IMR-90 (cell line): ENCODE measurements around the gene PHIP. TPM values are rescaled to one million over a fixed set of nuclear protein-coding genes. Genes with fewer than 3 reads are reported as not detected.

ENCODE experiments used
- ATAC-seq: fragments of 200-7000 bp; cut with Tn5 transposase; 2 replicates; pipeline ENCODE4 v1.9.1; 2020; ENCODE audit warnings: low read depth, mild to moderate bottlenecking, moderate library complexity
- BruUV-seq: library from RNA; stranded (reverse); fragments of 400-500 nt; replicated peaks from 2 replicates; lab custom pipeline; 2021; lab: Mats Ljungman, UMichigan
- CTCF ChIA-PET: fragments of 300-600 bp; formaldehyde crosslinking; extraction: SDS; loops from one replicate; lab custom pipeline; 2021; ENCODE audit warnings: antibody characterized with exemption; lab: Yijun Ruan, JAX
- POLR2A ChIA-PET: fragments of 300-600 bp; sonication (Branson Sonifier 250); formaldehyde crosslinking; loops from one replicate; lab custom pipeline; 2022; ENCODE audit warnings: antibody characterized with exemption; ENCODE audit not compliant: unreplicated experiment; lab: Charles Lee
- DNase-seq: peaks from one replicate; pipeline ENCODE4 v3.0.0; 2013
- H2AFZ ChIP-seq: replicated peaks from 2 replicates; pipeline ENCODE3; 2013; ENCODE audit warnings: low read length, mild to moderate bottlenecking; ENCODE audit not compliant: poor library complexity
- H2AK5ac ChIP-seq: 2 replicates; pipeline ENCODE4 v1.6.1; 2013; ENCODE audit warnings: low read depth, low read length, inconsistent platforms
- H2AK9ac ChIP-seq: replicated peaks from 2 replicates; pipeline ENCODE3; 2013; ENCODE audit warnings: mild to moderate bottlenecking, low read depth, low read length, moderate library complexity; ENCODE audit not compliant: poor library complexity
- H2BK120ac ChIP-seq: 2 replicates; pipeline ENCODE4 v1.6.1; 2013; ENCODE audit warnings: low read depth, low read length, inconsistent platforms
- H2BK15ac ChIP-seq: 3 replicates; pipeline ENCODE4 v1.6.1; 2013; ENCODE audit warnings: low read depth, low read length, inconsistent platforms
- H2BK20ac ChIP-seq: 2 replicates; pipeline ENCODE4 v1.6.1; 2013; ENCODE audit warnings: low read depth, mild to moderate bottlenecking, inconsistent platforms, low read length, moderate library complexity
- H2BK5ac ChIP-seq: 2 replicates; pipeline ENCODE4 v1.6.1; 2013; ENCODE audit warnings: mild to moderate bottlenecking, low read depth, low read length, inconsistent platforms; ENCODE audit not compliant: poor library complexity, severe bottlenecking
- H3K14ac ChIP-seq: replicated peaks from 2 replicates; pipeline ENCODE4 v1.6.1; 2013; ENCODE audit warnings: low read depth, low read length, inconsistent platforms
- H3K18ac ChIP-seq: 2 replicates; pipeline ENCODE4 v1.6.1; 2013; ENCODE audit warnings: low read depth, low read length, control low read depth
- H3K23ac ChIP-seq: 2 replicates; pipeline ENCODE4 v1.6.1; 2013; ENCODE audit warnings: low read depth, low read length, inconsistent platforms
- H3K27ac ChIP-seq: 2 replicates; pipeline ENCODE4 v1.5.1; 2013; ENCODE audit warnings: mild to moderate bottlenecking, control low read depth, low read length; ENCODE audit not compliant: insufficient read depth
- H3K27me3 ChIP-seq: 2 replicates; pipeline ENCODE4 v1.6.1; 2013; ENCODE audit warnings: low read length; ENCODE audit not compliant: control insufficient read depth, insufficient read depth
- H3K36me3 ChIP-seq: 2 replicates; pipeline ENCODE4 v1.6.1; 2013; ENCODE audit warnings: low read length, mixed read lengths; ENCODE audit not compliant: control insufficient read depth, insufficient read depth
- H3K4ac ChIP-seq: 2 replicates; pipeline ENCODE4 v1.6.1; 2013; ENCODE audit warnings: low read depth, low read length, inconsistent platforms
- H3K4me1 ChIP-seq: 2 replicates; pipeline ENCODE4 v1.6.1; 2013; ENCODE audit warnings: low read length, mixed read lengths; ENCODE audit not compliant: control insufficient read depth, insufficient read depth
- H3K4me2 ChIP-seq: 2 replicates; pipeline ENCODE4 v1.6.1; 2013; ENCODE audit warnings: low read depth, mild to moderate bottlenecking, control low read depth, low read length, moderate library complexity
- H3K4me3 ChIP-seq: 2 replicates; pipeline ENCODE4 v1.5.1; 2013; ENCODE audit warnings: low read depth, mild to moderate bottlenecking, control low read depth, low read length, moderate library complexity; ENCODE audit not compliant: insufficient read depth
- H3K56ac ChIP-seq: 2 replicates; pipeline ENCODE4 v1.6.1; 2013; ENCODE audit warnings: low read length, inconsistent platforms; ENCODE audit not compliant: insufficient read depth; ENCODE audit errors: extremely low read depth
- H3K79me1 ChIP-seq, 2 experiments: 2 replicates each; pipeline ENCODE4 v1.6.1; 2013; ENCODE audit warnings: low read length in 2 of 2, inconsistent platforms in 1 of 2, low read depth in 1 of 2
- H3K9ac ChIP-seq: 2 replicates; pipeline ENCODE4 v1.6.1; 2013; ENCODE audit warnings: low read depth, low read length, control low read depth
- H3K9me1 ChIP-seq: 2 replicates; pipeline ENCODE4 v1.6.1; 2013; ENCODE audit warnings: low read length, inconsistent platforms; ENCODE audit not compliant: insufficient read depth
- H3K9me3 ChIP-seq: 2 replicates; pipeline ENCODE4 v1.6.1; 2013; ENCODE audit warnings: low read length; ENCODE audit not compliant: control insufficient read depth, insufficient read depth
- H4K20me1 ChIP-seq: 2 replicates; pipeline ENCODE4 v1.6.1; 2013; ENCODE audit warnings: low read length, inconsistent platforms; ENCODE audit not compliant: insufficient read depth
- H4K5ac ChIP-seq: 2 replicates; pipeline ENCODE4 v1.6.1; 2013; ENCODE audit warnings: mild to moderate bottlenecking, low read depth, low read length, control low read depth
- H4K8ac ChIP-seq, 2 experiments: 2 replicates each; pipeline ENCODE4 v1.6.1; 2013; ENCODE audit warnings: low read depth in 2 of 2, low read length in 2 of 2, control low read depth in 1 of 2, inconsistent platforms in 1 of 2
- H4K91ac ChIP-seq: 2 replicates; pipeline ENCODE4 v1.6.1; 2013; ENCODE audit warnings: low read depth, low read length, inconsistent platforms; ENCODE audit not compliant: insufficient read depth
- NFE2L2 ChIP-seq: fragments of 150-350 bp; IDR thresholded peaks from 2 replicates; pipeline ENCODE4 v1.6.1; 2016; ENCODE audit warnings: low read depth, mild to moderate bottlenecking, low read length
- RAD21 ChIP-seq: IDR thresholded peaks from 2 replicates; pipeline ENCODE4 v1.6.1; 2012; ENCODE audit warnings: low read length, improper control_type of control experiment
- RCOR1 ChIP-seq: IDR thresholded peaks from 2 replicates; pipeline ENCODE4 v1.6.1; 2012; ENCODE audit warnings: mild to moderate bottlenecking, low read length, improper control_type of control experiment; ENCODE audit not compliant: insufficient replicate concordance
- WGBS, 2 experiments: methylation state at CpG; one replicate each; pipeline versions ENCODE4 v1.1.5 to v1.1.7; 2013; ENCODE audit warnings: missing lambda C conversion rate in 2 of 2; ENCODE audit not compliant: insufficient read length in 1 of 2; ENCODE audit errors: extremely low coverage in 2 of 2; 5-methylcytosine and 5-hydroxymethylcytosine counted together
- dilution Hi-C: fragments of 300-500 bp; cut with HindIII; formaldehyde crosslinking; loops from one replicate; pipeline ENCODE4 v1.14.3; 2018; ENCODE audit warnings: low sequenced_read_pairs; ENCODE audit not compliant: unreplicated experiment
- in situ Hi-C: fragments of 300-500 bp; cut with MboI; formaldehyde crosslinking; loops from 3 replicates; pipeline ENCODE4 v1.14.3; 2019; ENCODE audit warnings: low sequenced_read_pairs, inconsistent platforms, mixed read lengths
- intact Hi-C: fragments of 100-400 bp; cut with micrococcal nuclease; formaldehyde crosslinking; loops from 2 replicates; pipeline ENCODE4 v1.10.0; 2022
- polyA plus RNA-seq, 3 experiments: library from polyadenylated mRNA; depleted of rRNA; stranded (reverse); fragments of >200 nt; gene quantifications; 2 replicates each; pipeline ENCODE4 v1.2.3, GENCODE V29; 2012; ENCODE audit warnings: low replicate concordance in 1 of 3
- total RNA-seq: library from RNA; depleted of rRNA; stranded (reverse); fragments of >200 nt; gene quantifications from 2 replicates; pipeline ENCODE4 v1.2.3, GENCODE V29; 2012
- TF ChIP-seq, protein P1 (sequence below): fragments of 150-350 bp; IDR thresholded peaks from 2 replicates; pipeline ENCODE4 v1.6.1; 2017; ENCODE audit warnings: mild to moderate bottlenecking, antibody characterized with exemption, low read length, low read depth

The PHIP gene
- total and polyA plus RNA-seq, 2 of the 4 experiments (the other 2 are of a cell fraction), result 3.4 to 20.4 TPM

DNA sequence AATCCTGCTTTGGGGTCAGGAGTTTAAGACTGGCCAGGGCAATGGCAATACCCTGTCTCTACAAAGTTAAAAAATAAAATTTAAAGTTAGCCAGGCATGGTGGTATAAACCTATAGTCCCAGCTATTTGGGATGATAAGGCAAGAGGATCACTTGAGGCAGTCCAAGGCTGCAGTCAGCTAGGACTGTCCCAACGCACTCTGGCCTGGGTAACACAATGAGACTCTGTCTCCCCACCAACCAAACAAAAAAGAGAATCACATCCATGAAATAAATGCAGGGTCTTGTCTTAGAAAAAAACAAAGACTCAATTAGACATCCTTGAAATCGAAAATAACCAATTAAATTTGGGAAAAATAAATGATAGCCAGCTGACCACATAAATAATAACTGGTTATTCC lies 88.9 kb downstream of the PHIP start:
- CTCF ChIA-PET, result no interaction called here

More for the DNA sequence above, 88.9 kb downstream of the PHIP start:
- no peaks in the 10 kb centered on the region; a peak in 1 of 4 replicates for H3K79me1 ChIP-seq
- H4K8ac ChIP-seq, result no peak overlapping the region
- no peaks in the 10 kb centered on the region for H3K9me1 ChIP-seq
- intact Hi-C loops, result no loop called here
- no peak overlapping the region for H3K27ac ChIP-seq
- H3K23ac ChIP-seq, result no peak overlapping the region
- no peak overlapping the region for H3K4ac ChIP-seq
- no TSS peak for BruUV-seq
- no peak overlapping the region for H3K4me2 ChIP-seq
- H4K91ac ChIP-seq, result no peak overlapping the region
- no peak overlapping the region for H2BK5ac ChIP-seq
- H2AK9ac ChIP-seq, result no peak overlapping the region
- H4K20me1 ChIP-seq, result no peaks in the 10 kb centered on the region
- no peak overlapping the region for H2AK5ac ChIP-seq
- peaks cover 18% of the 10 kb centered on the region for H3K36me3 ChIP-seq
- no peaks in the 10 kb centered on the region for H3K27me3 ChIP-seq
- in situ Hi-C loops, result no loop called here
- DNase-seq (no peak), ATAC-seq (no peak)
- TF ChIP-seq NFE2L2, result no peak
- TF ChIP-seq, protein P1, sequence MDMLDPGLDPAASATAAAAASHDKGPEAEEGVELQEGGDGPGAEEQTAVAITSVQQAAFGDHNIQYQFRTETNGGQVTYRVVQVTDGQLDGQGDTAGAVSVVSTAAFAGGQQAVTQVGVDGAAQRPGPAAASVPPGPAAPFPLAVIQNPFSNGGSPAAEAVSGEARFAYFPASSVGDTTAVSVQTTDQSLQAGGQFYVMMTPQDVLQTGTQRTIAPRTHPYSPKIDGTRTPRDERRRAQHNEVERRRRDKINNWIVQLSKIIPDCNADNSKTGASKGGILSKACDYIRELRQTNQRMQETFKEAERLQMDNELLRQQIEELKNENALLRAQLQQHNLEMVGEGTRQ, result no peak
- TF ChIP-seq RCOR1, result no peak
- no peak for TF ChIP-seq RAD21
- no peak overlapping the region for H3K14ac ChIP-seq
- H3K4me1 ChIP-seq, result no peaks in the 10 kb centered on the region
- dilution Hi-C loops, result no loop called here
- H2BK20ac ChIP-seq, result no peak overlapping the region
- H2BK120ac ChIP-seq, result no peak overlapping the region
- no CpG with 5 or more reads among the region's 2 CpGs for WGBS, 2 experiments
- no peak overlapping the region for H3K56ac ChIP-seq
- no peak overlapping the region for H3K18ac ChIP-seq
- H2AFZ ChIP-seq, result no peak overlapping the region
- no peak overlapping the region for H2BK15ac ChIP-seq
- H3K4me3 ChIP-seq, result no peak overlapping the region
- no peaks in the 10 kb centered on the region for H3K9me3 ChIP-seq
- H3K9ac ChIP-seq, result no peak overlapping the region
- H4K5ac ChIP-seq, result no peak overlapping the region
- POLR2A ChIA-PET, result no interaction called here
